IMR-90 (cell line): Measurements from ENCODE around the gene SEL1L. TPM values are rescaled to one million over a fixed set of nuclear protein-coding genes. Genes with fewer than 3 reads are reported as not detected.

Source experiments
- ATAC-seq: fragments of 200-7000 bp; cut with Tn5 transposase; 2 replicates; pipeline ENCODE4 v1.9.1; 2020; ENCODE audit warnings: low read depth, mild to moderate bottlenecking, moderate library complexity
- BruUV-seq: library from RNA; stranded (reverse); fragments of 400-500 nt; replicated peaks from 2 replicates; lab custom pipeline; 2021; lab: Mats Ljungman, UMichigan
- CTCF ChIA-PET: fragments of 300-600 bp; formaldehyde crosslinking; extraction: SDS; loops from one replicate; lab custom pipeline; 2021; ENCODE audit warnings: antibody characterized with exemption; lab: Yijun Ruan, JAX
- POLR2A ChIA-PET: fragments of 300-600 bp; sonication (Branson Sonifier 250); formaldehyde crosslinking; loops from one replicate; lab custom pipeline; 2022; ENCODE audit warnings: antibody characterized with exemption; ENCODE audit not compliant: unreplicated experiment; lab: Charles Lee
- DNase-seq: peaks from one replicate; pipeline ENCODE4 v3.0.0; 2013
- H2AFZ ChIP-seq: replicated peaks from 2 replicates; pipeline ENCODE3; 2013; ENCODE audit warnings: low read length, mild to moderate bottlenecking; ENCODE audit not compliant: poor library complexity
- H2AK5ac ChIP-seq: 2 replicates; pipeline ENCODE4 v1.6.1; 2013; ENCODE audit warnings: low read depth, low read length, inconsistent platforms
- H2AK9ac ChIP-seq: replicated peaks from 2 replicates; pipeline ENCODE3; 2013; ENCODE audit warnings: mild to moderate bottlenecking, low read depth, low read length, moderate library complexity; ENCODE audit not compliant: poor library complexity
- H2BK120ac ChIP-seq: 2 replicates; pipeline ENCODE4 v1.6.1; 2013; ENCODE audit warnings: low read depth, low read length, inconsistent platforms
- H2BK15ac ChIP-seq: 3 replicates; pipeline ENCODE4 v1.6.1; 2013; ENCODE audit warnings: low read depth, low read length, inconsistent platforms
- H2BK20ac ChIP-seq: 2 replicates; pipeline ENCODE4 v1.6.1; 2013; ENCODE audit warnings: low read depth, mild to moderate bottlenecking, inconsistent platforms, low read length, moderate library complexity
- H2BK5ac ChIP-seq: 2 replicates; pipeline ENCODE4 v1.6.1; 2013; ENCODE audit warnings: mild to moderate bottlenecking, low read depth, low read length, inconsistent platforms; ENCODE audit not compliant: poor library complexity, severe bottlenecking
- H3K14ac ChIP-seq: replicated peaks from 2 replicates; pipeline ENCODE4 v1.6.1; 2013; ENCODE audit warnings: low read depth, low read length, inconsistent platforms
- H3K18ac ChIP-seq: 2 replicates; pipeline ENCODE4 v1.6.1; 2013; ENCODE audit warnings: low read depth, low read length, control low read depth
- H3K23ac ChIP-seq: 2 replicates; pipeline ENCODE4 v1.6.1; 2013; ENCODE audit warnings: low read depth, low read length, inconsistent platforms
- H3K27ac ChIP-seq: 2 replicates; pipeline ENCODE4 v1.5.1; 2013; ENCODE audit warnings: mild to moderate bottlenecking, control low read depth, low read length; ENCODE audit not compliant: insufficient read depth
- H3K27me3 ChIP-seq: 2 replicates; pipeline ENCODE4 v1.6.1; 2013; ENCODE audit warnings: low read length; ENCODE audit not compliant: control insufficient read depth, insufficient read depth
- H3K36me3 ChIP-seq: 2 replicates; pipeline ENCODE4 v1.6.1; 2013; ENCODE audit warnings: low read length, mixed read lengths; ENCODE audit not compliant: control insufficient read depth, insufficient read depth
- H3K4ac ChIP-seq: 2 replicates; pipeline ENCODE4 v1.6.1; 2013; ENCODE audit warnings: low read depth, low read length, inconsistent platforms
- H3K4me1 ChIP-seq: 2 replicates; pipeline ENCODE4 v1.6.1; 2013; ENCODE audit warnings: low read length, mixed read lengths; ENCODE audit not compliant: control insufficient read depth, insufficient read depth
- H3K4me2 ChIP-seq: 2 replicates; pipeline ENCODE4 v1.6.1; 2013; ENCODE audit warnings: low read depth, mild to moderate bottlenecking, control low read depth, low read length, moderate library complexity
- H3K4me3 ChIP-seq: 2 replicates; pipeline ENCODE4 v1.5.1; 2013; ENCODE audit warnings: low read depth, mild to moderate bottlenecking, control low read depth, low read length, moderate library complexity; ENCODE audit not compliant: insufficient read depth
- H3K56ac ChIP-seq: 2 replicates; pipeline ENCODE4 v1.6.1; 2013; ENCODE audit warnings: low read length, inconsistent platforms; ENCODE audit not compliant: insufficient read depth; ENCODE audit errors: extremely low read depth
- H3K79me1 ChIP-seq, 2 experiments: 2 replicates each; pipeline ENCODE4 v1.6.1; 2013; ENCODE audit warnings: low read length in 2 of 2, inconsistent platforms in 1 of 2, low read depth in 1 of 2
- H3K9ac ChIP-seq: 2 replicates; pipeline ENCODE4 v1.6.1; 2013; ENCODE audit warnings: low read depth, low read length, control low read depth
- H3K9me1 ChIP-seq: 2 replicates; pipeline ENCODE4 v1.6.1; 2013; ENCODE audit warnings: low read length, inconsistent platforms; ENCODE audit not compliant: insufficient read depth
- H3K9me3 ChIP-seq: 2 replicates; pipeline ENCODE4 v1.6.1; 2013; ENCODE audit warnings: low read length; ENCODE audit not compliant: control insufficient read depth, insufficient read depth
- H4K20me1 ChIP-seq: 2 replicates; pipeline ENCODE4 v1.6.1; 2013; ENCODE audit warnings: low read length, inconsistent platforms; ENCODE audit not compliant: insufficient read depth
- H4K5ac ChIP-seq: 2 replicates; pipeline ENCODE4 v1.6.1; 2013; ENCODE audit warnings: mild to moderate bottlenecking, low read depth, low read length, control low read depth
- H4K8ac ChIP-seq, 2 experiments: 2 replicates each; pipeline ENCODE4 v1.6.1; 2013; ENCODE audit warnings: low read depth in 2 of 2, low read length in 2 of 2, control low read depth in 1 of 2, inconsistent platforms in 1 of 2
- H4K91ac ChIP-seq: 2 replicates; pipeline ENCODE4 v1.6.1; 2013; ENCODE audit warnings: low read depth, low read length, inconsistent platforms; ENCODE audit not compliant: insufficient read depth
- BHLHE40 ChIP-seq: fragments of 150-350 bp; IDR thresholded peaks from 2 replicates; pipeline ENCODE4 v1.6.1; 2016; ENCODE audit warnings: mild to moderate bottlenecking, low read depth, low read length
- CEBPB ChIP-seq: IDR thresholded peaks from 2 replicates; pipeline ENCODE4 v1.6.1; 2012; ENCODE audit warnings: low read depth, low read length, improper control_type of control experiment
- CHD1 ChIP-seq: IDR thresholded peaks from 2 replicates; pipeline ENCODE4 v1.6.1; 2012; ENCODE audit warnings: low read depth, low read length, improper control_type of control experiment
- CTCF ChIP-seq: conservative IDR thresholded peaks from 2 replicates; pipeline ENCODE4 v1.5.1; 2012; ENCODE audit warnings: mild to moderate bottlenecking, low read depth, low read length, improper control_type of control experiment
- ELK1 ChIP-seq: fragments of 150-350 bp; IDR thresholded peaks from 2 replicates; pipeline ENCODE4 v1.6.1; 2016; ENCODE audit warnings: low read depth, mild to moderate bottlenecking, low read length, moderate library complexity, borderline replicate concordance
- MAZ ChIP-seq: IDR thresholded peaks from 2 replicates; pipeline ENCODE4 v1.6.1; 2012; ENCODE audit warnings: low read depth, mild to moderate bottlenecking, low read length, improper control_type of control experiment, moderate library complexity, borderline replicate concordance
- MXI1 ChIP-seq: IDR thresholded peaks from 2 replicates; pipeline ENCODE4 v1.6.1; 2012; ENCODE audit warnings: low read depth, mild to moderate bottlenecking, low read length, moderate library complexity, borderline replicate concordance
- NFE2L2 ChIP-seq: fragments of 150-350 bp; IDR thresholded peaks from 2 replicates; pipeline ENCODE4 v1.6.1; 2016; ENCODE audit warnings: low read depth, mild to moderate bottlenecking, low read length
- POLR2A ChIP-seq: IDR thresholded peaks from 2 replicates; pipeline ENCODE4 v1.6.1; 2012; ENCODE audit warnings: mild to moderate bottlenecking, low read depth, low read length
- RCOR1 ChIP-seq: IDR thresholded peaks from 2 replicates; pipeline ENCODE4 v1.6.1; 2012; ENCODE audit warnings: mild to moderate bottlenecking, low read length, improper control_type of control experiment; ENCODE audit not compliant: insufficient replicate concordance
- RFX5 ChIP-seq: IDR thresholded peaks from 2 replicates; pipeline ENCODE4 v1.8.0; 2012; ENCODE audit warnings: low read depth, mild to moderate bottlenecking, low read length, moderate library complexity
- SMC3 ChIP-seq: fragments of 150-350 bp; IDR thresholded peaks from 2 replicates; pipeline ENCODE4 v1.6.1; 2016; ENCODE audit warnings: low read depth, mild to moderate bottlenecking, antibody characterized with exemption, low read length, moderate library complexity
- USF2 ChIP-seq: fragments of 150-350 bp; IDR thresholded peaks from 2 replicates; pipeline ENCODE4 v1.6.1; 2017; ENCODE audit warnings: mild to moderate bottlenecking, antibody characterized with exemption, low read length, low read depth
- WGBS, 2 experiments: methylation state at CpG; one replicate each; pipeline versions ENCODE4 v1.1.5 to v1.1.7; 2013; ENCODE audit warnings: missing lambda C conversion rate in 2 of 2; ENCODE audit not compliant: insufficient read length in 1 of 2; ENCODE audit errors: extremely low coverage in 2 of 2; 5-methylcytosine and 5-hydroxymethylcytosine counted together
- dilution Hi-C: fragments of 300-500 bp; cut with HindIII; formaldehyde crosslinking; loops from one replicate; pipeline ENCODE4 v1.14.3; 2018; ENCODE audit warnings: low sequenced_read_pairs; ENCODE audit not compliant: unreplicated experiment
- in situ Hi-C: fragments of 300-500 bp; cut with MboI; formaldehyde crosslinking; loops from 3 replicates; pipeline ENCODE4 v1.14.3; 2019; ENCODE audit warnings: low sequenced_read_pairs, inconsistent platforms, mixed read lengths
- intact Hi-C: fragments of 100-400 bp; cut with micrococcal nuclease; formaldehyde crosslinking; loops from 2 replicates; pipeline ENCODE4 v1.10.0; 2022
- polyA plus RNA-seq, 3 experiments: library from polyadenylated mRNA; depleted of rRNA; stranded (reverse); fragments of >200 nt; gene quantifications; 2 replicates each; pipeline ENCODE4 v1.2.3, GENCODE V29; 2012; ENCODE audit warnings: low replicate concordance in 1 of 3
- total RNA-seq: library from RNA; depleted of rRNA; stranded (reverse); fragments of >200 nt; gene quantifications from 2 replicates; pipeline ENCODE4 v1.2.3, GENCODE V29; 2012

The SEL1L gene
- total and polyA plus RNA-seq, 2 of the 4 experiments (the other 2 are of a cell fraction) = 21.0 to 62.4 TPM

GRCh38 chr14:81485781-81486180 lies 47.9 kb downstream of the SEL1L start:
- Histone ChIP-seq H3K18ac (no peak overlapping the region), H2AFZ (no peak overlapping the region), H2BK5ac (no peak overlapping the region), H2AK9ac (no peak overlapping the region), H3K14ac (no peak overlapping the region), H4K8ac (no peak overlapping the region), H3K23ac (no peak overlapping the region), H3K79me1 (no peaks in the 10 kb centered on the region), H3K9me1 (no peaks in the 10 kb centered on the region), H3K56ac (no peak overlapping the region), H2AK5ac (no peak overlapping the region), H4K91ac (no peak overlapping the region), H3K9me3 (no peaks in the 10 kb centered on the region), H3K9ac (no peak overlapping the region), H3K4ac (no peak overlapping the region), H2BK20ac (no peak overlapping the region), H2BK15ac (no peak overlapping the region), H4K5ac (no peak overlapping the region), H3K4me1 (no peaks in the 10 kb centered on the region), H3K27me3 (no peaks in the 10 kb centered on the region), H4K20me1 (no peaks in the 10 kb centered on the region), H3K4me3 (no peak overlapping the region), H3K27ac (no peak overlapping the region), H2BK120ac (no peak overlapping the region), H3K4me2 (no peak overlapping the region), H3K36me3 (peaks cover 32% of the 10 kb centered on the region)
- no CpG with 5 or more reads among the region's 1 CpG for WGBS, 2 experiments
- in situ Hi-C loops = no loop called here
- intact Hi-C loops = no loop called here
- TF ChIP-seq MAZ = no peak
- TF ChIP-seq NFE2L2 = no peak
- TF ChIP-seq BHLHE40 = no peak
- no peak for TF ChIP-seq USF2
- TF ChIP-seq RCOR1 = no peak
- TF ChIP-seq CTCF = no peak
- TF ChIP-seq SMC3 = no peak
- TF ChIP-seq CHD1 = no peak
- TF ChIP-seq MXI1 = no peak
- TF ChIP-seq POLR2A = no peak
- TF ChIP-seq ELK1 = no peak
- no peak for TF ChIP-seq CEBPB
- TF ChIP-seq RFX5 = no peak
- POLR2A ChIA-PET = no interaction called here
- no TSS peak for BruUV-seq
- ATAC-seq (no peak), DNase-seq (no peak)
- CTCF ChIA-PET = no interaction called here
- dilution Hi-C loops = no loop called here
